GM12872 (cell line): ENCODE measurements around the gene TMEM54.

Experiments
- TF ChIP-seq, protein P1 (sequence below): IDR thresholded peaks from 3 replicates; pipeline ENCODE4 v1.5.1; 2011; ENCODE audit warnings: low read depth, mild to moderate bottlenecking, low read length, moderate library complexity; ENCODE audit not compliant: insufficient read depth

Gene TMEM54

DNA sequence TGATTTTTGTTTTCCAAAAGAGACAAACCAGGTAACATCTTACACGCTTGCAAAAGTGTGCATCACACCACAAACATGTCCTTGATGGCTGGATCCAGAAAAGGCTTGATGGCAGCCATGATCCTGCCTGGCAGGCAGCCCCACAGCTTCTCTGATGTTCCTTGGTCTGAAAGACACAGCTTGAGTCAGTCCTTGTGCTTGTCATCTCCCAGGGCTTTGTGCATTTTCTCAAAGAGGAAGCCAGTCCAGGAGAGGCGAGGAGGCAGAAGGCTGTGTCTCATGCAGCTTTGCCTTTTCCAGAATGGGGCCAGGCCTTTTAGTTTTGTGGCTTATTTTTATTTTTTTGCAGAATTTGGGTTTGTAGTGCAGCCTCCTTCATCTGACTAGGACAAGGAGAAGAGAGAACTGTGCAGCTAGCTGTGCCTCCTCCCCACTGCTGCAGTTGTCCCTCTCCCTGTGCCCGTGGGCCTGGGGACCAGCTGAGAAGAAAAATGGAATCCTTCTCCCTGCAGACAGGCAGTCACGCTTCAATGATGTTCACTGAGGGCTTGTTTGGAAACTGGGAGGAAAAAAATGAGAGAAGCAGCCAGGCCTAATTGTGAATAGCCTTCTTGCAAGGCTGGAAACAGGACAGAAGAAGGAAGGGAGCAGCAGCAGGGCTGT, 37.8 kb downstream of the TMEM54 start:
- TF ChIP-seq, protein P1, sequence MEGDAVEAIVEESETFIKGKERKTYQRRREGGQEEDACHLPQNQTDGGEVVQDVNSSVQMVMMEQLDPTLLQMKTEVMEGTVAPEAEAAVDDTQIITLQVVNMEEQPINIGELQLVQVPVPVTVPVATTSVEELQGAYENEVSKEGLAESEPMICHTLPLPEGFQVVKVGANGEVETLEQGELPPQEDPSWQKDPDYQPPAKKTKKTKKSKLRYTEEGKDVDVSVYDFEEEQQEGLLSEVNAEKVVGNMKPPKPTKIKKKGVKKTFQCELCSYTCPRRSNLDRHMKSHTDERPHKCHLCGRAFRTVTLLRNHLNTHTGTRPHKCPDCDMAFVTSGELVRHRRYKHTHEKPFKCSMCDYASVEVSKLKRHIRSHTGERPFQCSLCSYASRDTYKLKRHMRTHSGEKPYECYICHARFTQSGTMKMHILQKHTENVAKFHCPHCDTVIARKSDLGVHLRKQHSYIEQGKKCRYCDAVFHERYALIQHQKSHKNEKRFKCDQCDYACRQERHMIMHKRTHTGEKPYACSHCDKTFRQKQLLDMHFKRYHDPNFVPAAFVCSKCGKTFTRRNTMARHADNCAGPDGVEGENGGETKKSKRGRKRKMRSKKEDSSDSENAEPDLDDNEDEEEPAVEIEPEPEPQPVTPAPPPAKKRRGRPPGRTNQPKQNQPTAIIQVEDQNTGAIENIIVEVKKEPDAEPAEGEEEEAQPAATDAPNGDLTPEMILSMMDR = no peak

DNA sequence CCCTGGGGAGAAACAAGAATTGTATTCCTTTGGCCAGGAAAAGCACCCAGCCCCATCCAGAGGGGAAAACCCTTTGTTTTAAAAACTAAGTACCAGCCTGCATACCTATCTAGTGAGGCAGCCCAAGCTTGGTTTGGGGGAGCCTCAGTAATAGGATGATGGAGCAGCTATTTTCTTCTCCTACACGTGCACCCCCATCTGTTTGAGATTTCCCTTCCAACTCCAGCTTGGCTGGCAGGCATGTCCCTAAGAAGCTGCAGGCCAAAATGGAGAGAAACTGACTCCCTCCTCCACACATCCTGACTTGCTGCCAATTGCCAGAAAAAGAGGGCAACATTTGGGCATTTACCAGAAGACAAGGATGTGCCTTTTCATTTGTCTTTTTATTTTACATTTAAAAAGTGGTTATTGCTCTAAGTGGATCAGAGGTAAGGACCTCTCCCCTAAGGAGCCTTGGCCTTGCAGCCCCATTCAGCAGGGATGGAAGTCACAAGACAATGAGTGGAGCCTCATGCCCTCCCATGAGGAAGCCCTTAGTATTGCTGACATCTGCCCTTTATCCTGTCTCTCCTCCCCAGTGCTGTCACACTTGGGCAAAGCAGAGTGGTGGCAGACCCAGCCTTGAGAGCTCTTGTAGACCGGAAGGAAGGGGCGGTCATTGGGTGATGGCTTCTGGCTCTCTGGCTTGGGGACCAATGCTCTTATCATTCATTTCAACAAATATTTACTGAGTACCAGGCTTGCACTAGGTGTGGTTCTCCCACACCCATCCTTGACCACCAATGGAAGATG, 39.1 kb downstream of the TMEM54 start:
- TF ChIP-seq, protein P1 = no peak

DNA sequence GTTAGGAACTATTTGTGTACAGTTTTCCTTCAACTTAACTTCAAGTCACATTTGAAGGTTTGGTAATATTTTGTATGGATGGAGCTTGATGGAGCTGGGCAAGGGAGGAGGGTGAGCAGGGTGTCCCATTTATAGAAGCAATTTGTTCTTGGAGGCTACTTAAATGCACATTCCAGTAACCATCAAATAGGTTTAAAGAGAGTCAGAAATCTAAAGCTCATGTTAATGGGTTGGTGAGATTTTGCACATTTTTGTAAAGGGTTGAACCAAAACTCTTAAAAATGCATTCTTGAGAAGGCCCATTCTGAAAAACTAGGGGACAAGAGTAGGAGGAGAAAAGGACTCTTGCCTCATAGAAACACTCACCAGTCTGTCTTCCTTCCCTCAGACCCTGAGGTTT, 40.6 kb downstream of the TMEM54 start:
- TF ChIP-seq, protein P1 = no peak

- TF ChIP-seq, protein P1 = no peak
Measured at GRCh38 chr1:32859915-32860314, 41.3 kb downstream of the TMEM54 start.

- TF ChIP-seq, protein P1 = no peak
Measured at GRCh38 chr1:32858791-32859190, 42.4 kb downstream of the TMEM54 start.

GRCh38 chr1:32858136-32858535, 43.1 kb downstream of the TMEM54 start:
- TF ChIP-seq, protein P1 = no peak

- TF ChIP-seq, protein P1 = no peak
Measured at GRCh38 chr1:32855861-32856617, 45.1 kb downstream of the TMEM54 start.
